SH-SY5Y (cell line): Measurements from ENCODE around the gene TTI1.

Experiments used
- GATA2 ChIP-seq: IDR thresholded peaks from 2 replicates; pipeline ENCODE4 v1.6.1; 2011; ENCODE audit warnings: mild to moderate bottlenecking, low read depth, low read length
- GATA3 ChIP-seq: IDR thresholded peaks from 2 replicates; pipeline ENCODE4 v1.6.1; 2011; ENCODE audit warnings: low read depth, mild to moderate bottlenecking, low read length, moderate library complexity

The TTI1 gene

GRCh38 chr20:38007526-38007925, 25.7 kb downstream of the TTI1 start:
- peak; percentile 76; the same call in 1 of the 2 replicates for TF ChIP-seq GATA3
- TF ChIP-seq GATA2: peak; percentile 93

- no peak for TF ChIP-seq GATA3
- TF ChIP-seq GATA2: no peak
Observed at GRCh38 chr20:38005903-38006302, 27.4 kb downstream of the TTI1 start.

- 0 out of 2 replicates have a peak, but pooled peaks have one; percentile 5 for TF ChIP-seq GATA2
- no peak for TF ChIP-seq GATA3
Observed at GRCh38 chr20:38004416-38004815, 28.8 kb downstream of the TTI1 start.

- TF ChIP-seq GATA3 (peak; percentile 53; the same call in 1 of the 2 replicates), GATA2 (peak; percentile 87)
Observed at GRCh38 chr20:38002422-38002821, 30.8 kb downstream of the TTI1 start.

- TF ChIP-seq GATA2: no peak
- TF ChIP-seq GATA3: no peak
Observed at GRCh38 chr20:38001981-38002380, 31.3 kb downstream of the TTI1 start.

GRCh38 chr20:38001173-38001875, 31.9 kb downstream of the TTI1 start:
- TF ChIP-seq GATA2: no peak
- TF ChIP-seq GATA3: no peak

- TF ChIP-seq GATA2: no peak
- TF ChIP-seq GATA3: no peak
Observed at GRCh38 chr20:38000293-38000692, 33.0 kb downstream of the TTI1 start.

GRCh38 chr20:37999526-38000263, 33.6 kb downstream of the TTI1 start:
- no peak for TF ChIP-seq GATA2
- no peak for TF ChIP-seq GATA3

GRCh38 chr20:37997516-37997915, 35.7 kb downstream of the TTI1 start:
- TF ChIP-seq GATA2: no peak
- no peak for TF ChIP-seq GATA3

GRCh38 chr20:37995856-37996605, 37.2 kb downstream of the TTI1 start:
- TF ChIP-seq GATA2 (no peak), GATA3 (no peak)

- no peak for TF ChIP-seq GATA3
- TF ChIP-seq GATA2: no peak
Observed at GRCh38 chr20:37994512-37994911, 38.7 kb downstream of the TTI1 start.

- no peak for TF ChIP-seq GATA2
- TF ChIP-seq GATA3: no peak
Observed at GRCh38 chr20:37992802-37993409, 40.4 kb downstream of the TTI1 start.

GRCh38 chr20:37991908-37992307, 41.3 kb downstream of the TTI1 start:
- no peak for TF ChIP-seq GATA2
